Measurements from ENCODE around the gene GPC3.

DNA sequence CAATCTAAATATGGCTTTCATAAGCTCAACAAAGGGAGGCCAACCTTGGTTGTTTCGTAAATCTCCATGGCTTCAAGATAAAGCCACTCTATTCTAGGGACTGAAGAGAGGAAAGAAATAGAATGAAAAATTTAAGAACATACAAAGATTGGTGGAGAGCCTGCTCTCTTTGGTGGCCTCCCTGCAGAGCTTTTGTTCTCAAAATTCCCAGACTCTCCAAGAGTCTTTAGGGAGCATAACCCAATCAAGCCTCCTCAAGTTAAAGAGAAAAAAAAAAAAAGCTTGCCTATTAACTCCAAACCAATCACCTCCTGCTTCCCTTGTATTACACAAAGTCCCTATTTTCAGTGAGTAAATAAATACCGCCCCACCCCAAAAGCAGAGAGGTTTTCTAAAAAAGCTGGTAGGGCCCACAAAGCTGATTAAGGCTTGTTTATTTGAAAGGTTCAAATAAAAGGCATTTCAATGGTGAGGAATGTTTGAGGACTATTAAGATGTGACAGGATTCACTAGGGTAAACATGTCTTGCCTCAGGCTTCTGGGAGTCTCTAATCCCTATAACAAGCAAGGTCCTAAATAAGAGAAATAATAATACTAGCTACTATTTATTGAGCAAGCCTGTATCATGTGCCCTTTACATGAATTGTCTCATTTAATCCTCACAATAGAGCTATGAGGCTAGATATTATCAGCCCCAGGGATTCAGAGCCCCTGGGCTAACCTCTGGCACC lies 71.6 kb downstream of the GPC3 start:
- TF ChIP-seq, protein P1, sequence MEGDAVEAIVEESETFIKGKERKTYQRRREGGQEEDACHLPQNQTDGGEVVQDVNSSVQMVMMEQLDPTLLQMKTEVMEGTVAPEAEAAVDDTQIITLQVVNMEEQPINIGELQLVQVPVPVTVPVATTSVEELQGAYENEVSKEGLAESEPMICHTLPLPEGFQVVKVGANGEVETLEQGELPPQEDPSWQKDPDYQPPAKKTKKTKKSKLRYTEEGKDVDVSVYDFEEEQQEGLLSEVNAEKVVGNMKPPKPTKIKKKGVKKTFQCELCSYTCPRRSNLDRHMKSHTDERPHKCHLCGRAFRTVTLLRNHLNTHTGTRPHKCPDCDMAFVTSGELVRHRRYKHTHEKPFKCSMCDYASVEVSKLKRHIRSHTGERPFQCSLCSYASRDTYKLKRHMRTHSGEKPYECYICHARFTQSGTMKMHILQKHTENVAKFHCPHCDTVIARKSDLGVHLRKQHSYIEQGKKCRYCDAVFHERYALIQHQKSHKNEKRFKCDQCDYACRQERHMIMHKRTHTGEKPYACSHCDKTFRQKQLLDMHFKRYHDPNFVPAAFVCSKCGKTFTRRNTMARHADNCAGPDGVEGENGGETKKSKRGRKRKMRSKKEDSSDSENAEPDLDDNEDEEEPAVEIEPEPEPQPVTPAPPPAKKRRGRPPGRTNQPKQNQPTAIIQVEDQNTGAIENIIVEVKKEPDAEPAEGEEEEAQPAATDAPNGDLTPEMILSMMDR (IDR thresholded peaks at IDR 0.05) = no peak
- TF ChIP-seq JUND (IDR thresholded peaks at IDR 0.05) (no peak), RXRA (IDR thresholded peaks at IDR 0.05; ENCODE audit: borderline replicate concordance, low read depth) (no peak), MXI1 (IDR thresholded peaks at IDR 0.05; ENCODE audit: low read depth, low read length) (no peak), RAD21 (IDR thresholded peaks at IDR 0.05; ENCODE audit: low read length) (no peak), TEAD4 (IDR thresholded peaks at IDR 0.05; ENCODE audit: borderline replicate concordance, insufficient read depth) (no peak), SMC3 (IDR thresholded peaks at IDR 0.05; ENCODE audit: low read depth, low read length) (no peak), RFX5 (IDR thresholded peaks at IDR 0.05; ENCODE audit: low read length) (no peak), POLR2AphosphoS5 (IDR thresholded peaks at IDR 0.05; ENCODE audit: low read depth, low read length) (no peak)

Data from SK-N-SH (cell line).